ENCODE data around the gene HLA-DQA1.
A peak's percentile ranks its signal among the peaks of the same experiment; 100 is the strongest.
"Not testable (repeated sequence)": the region's sequence is repeated elsewhere in the genome, so short reads cannot be mapped to it uniquely, and the experiment has no call there.

HLA-DQA1 gene

GRCh38 chr6:32617751-32618150 is 19.5 kb upstream of the HLA-DQA1 start:
- FAIRE-seq = no peak
- DNase-seq (ENCODE audit: insufficient read length, low spot score) = no peak
- no peak for TF ChIP-seq POLR2AphosphoS5 (IDR thresholded peaks at IDR 0.05; ENCODE audit: low read depth, low read length)
- TF ChIP-seq SPI1 (IDR thresholded peaks at IDR 0.05; ENCODE audit: low read depth, low read length) = no peak
- TF ChIP-seq TAF1 (IDR thresholded peaks at IDR 0.05; ENCODE audit: low read depth, low read length) = no peak
- TF ChIP-seq POU2F2 (IDR thresholded peaks at IDR 0.05; ENCODE audit: low read depth, low read length) = no peak
- no peak for TF ChIP-seq PAX5 (IDR thresholded peaks at IDR 0.05; ENCODE audit: insufficient read depth, low read length, severe bottlenecking)
- no peak for TF ChIP-seq POLR2A (IDR thresholded peaks at IDR 0.05; ENCODE audit: low read depth, low read length)

GRCh38 chr6:32621372-32621771 is 15.8 kb upstream of the HLA-DQA1 start:
- DNase-seq (ENCODE audit: insufficient read length, low spot score) (no peak), FAIRE-seq (no peak)
- TF ChIP-seq TAF1 (IDR thresholded peaks at IDR 0.05; ENCODE audit: low read depth, low read length) (0 out of 2 replicates have a peak, but pooled peaks have one; percentile 35), POLR2AphosphoS5 (IDR thresholded peaks at IDR 0.05; ENCODE audit: low read depth, low read length) (peak; percentile 93), POLR2A (IDR thresholded peaks at IDR 0.05; ENCODE audit: low read depth, low read length) (peak; percentile 97), POU2F2 (IDR thresholded peaks at IDR 0.05; ENCODE audit: low read depth, low read length) (no peak; the same call in none of the 2 replicates)

- peak; percentile 96 for FAIRE-seq
- peak; percentile 20 for DNase-seq (ENCODE audit: insufficient read length, low spot score)
- peak; percentile 44 for TF ChIP-seq POLR2A (IDR thresholded peaks at IDR 0.05; ENCODE audit: low read depth, low read length)
- TF ChIP-seq TAF1 (IDR thresholded peaks at IDR 0.05; ENCODE audit: low read depth, low read length) = peak; percentile 78
- peak; percentile 96 for TF ChIP-seq POU2F2 (IDR thresholded peaks at IDR 0.05; ENCODE audit: low read depth, low read length)
- peak; percentile 66 for TF ChIP-seq SPI1 (IDR thresholded peaks at IDR 0.05; ENCODE audit: low read depth, low read length)
- no peak for TF ChIP-seq PAX5 (IDR thresholded peaks at IDR 0.05; ENCODE audit: insufficient read depth, low read length, severe bottlenecking)
- peak; percentile 89 for TF ChIP-seq POLR2AphosphoS5 (IDR thresholded peaks at IDR 0.05; ENCODE audit: low read depth, low read length)
Measured at GRCh38 chr6:32622545-32623401, 14.4 kb upstream of the HLA-DQA1 start.

GRCh38 chr6:32623693-32624092 is 13.5 kb upstream of the HLA-DQA1 start:
- TF ChIP-seq POLR2A (IDR thresholded peaks at IDR 0.05; ENCODE audit: low read depth, low read length) (peak; percentile 71), POU2F2 (IDR thresholded peaks at IDR 0.05; ENCODE audit: low read depth, low read length) (peak; percentile 62), TAF1 (IDR thresholded peaks at IDR 0.05; ENCODE audit: low read depth, low read length) (peak; percentile 54), POLR2AphosphoS5 (IDR thresholded peaks at IDR 0.05; ENCODE audit: low read depth, low read length) (peak; percentile 69), PAX5 (IDR thresholded peaks at IDR 0.05; ENCODE audit: insufficient read depth, low read length, severe bottlenecking) (no peak), SPI1 (IDR thresholded peaks at IDR 0.05; ENCODE audit: low read depth, low read length) (peak; percentile 90)
- FAIRE-seq (peak; percentile 99), DNase-seq (ENCODE audit: insufficient read length, low spot score) (no peak)

- no peak for DNase-seq (ENCODE audit: insufficient read length, low spot score)
- no peak for TF ChIP-seq TAF1 (IDR thresholded peaks at IDR 0.05; ENCODE audit: low read depth, low read length)
- no peak for TF ChIP-seq POLR2A (IDR thresholded peaks at IDR 0.05; ENCODE audit: low read depth, low read length)
- no peak for TF ChIP-seq SPI1 (IDR thresholded peaks at IDR 0.05; ENCODE audit: low read depth, low read length)
- TF ChIP-seq POU2F2 (IDR thresholded peaks at IDR 0.05; ENCODE audit: low read depth, low read length) = no peak
- no peak for TF ChIP-seq POLR2AphosphoS5 (IDR thresholded peaks at IDR 0.05; ENCODE audit: low read depth, low read length)
- TF ChIP-seq PAX5 (IDR thresholded peaks at IDR 0.05; ENCODE audit: insufficient read depth, low read length, severe bottlenecking) = no peak
- no peak for FAIRE-seq
Measured at GRCh38 chr6:32624565-32624964, 12.6 kb upstream of the HLA-DQA1 start.

GRCh38 chr6:32625137-32625536 is 12.1 kb upstream of the HLA-DQA1 start:
- DNase-seq (ENCODE audit: insufficient read length, low spot score) (no peak), FAIRE-seq (peak; percentile 38)
- TF ChIP-seq PAX5 (IDR thresholded peaks at IDR 0.05; ENCODE audit: insufficient read depth, low read length, severe bottlenecking) (no peak), TAF1 (IDR thresholded peaks at IDR 0.05; ENCODE audit: low read depth, low read length) (no peak), SPI1 (IDR thresholded peaks at IDR 0.05; ENCODE audit: low read depth, low read length) (no peak), POLR2AphosphoS5 (IDR thresholded peaks at IDR 0.05; ENCODE audit: low read depth, low read length) (no peak), POLR2A (IDR thresholded peaks at IDR 0.05; ENCODE audit: low read depth, low read length) (no peak), POU2F2 (IDR thresholded peaks at IDR 0.05; ENCODE audit: low read depth, low read length) (no peak)

GRCh38 chr6:32627249-32627648 is 10.0 kb upstream of the HLA-DQA1 start:
- DNase-seq (ENCODE audit: insufficient read length, low spot score) (no peak), FAIRE-seq (peak; percentile 82)
- TF ChIP-seq TAF1 (IDR thresholded peaks at IDR 0.05; ENCODE audit: low read depth, low read length) = no peak
- TF ChIP-seq POLR2AphosphoS5 (IDR thresholded peaks at IDR 0.05; ENCODE audit: low read depth, low read length) = peak; percentile 4; the same call in 1 of the 2 replicates
- no peak for TF ChIP-seq PAX5 (IDR thresholded peaks at IDR 0.05; ENCODE audit: insufficient read depth, low read length, severe bottlenecking)
- peak; percentile 49; the same call in 1 of the 2 replicates for TF ChIP-seq POLR2A (IDR thresholded peaks at IDR 0.05; ENCODE audit: low read depth, low read length)
- no peak for TF ChIP-seq POU2F2 (IDR thresholded peaks at IDR 0.05; ENCODE audit: low read depth, low read length)
- TF ChIP-seq SPI1 (IDR thresholded peaks at IDR 0.05; ENCODE audit: low read depth, low read length) = no peak

- TF ChIP-seq POLR2AphosphoS5 (IDR thresholded peaks at IDR 0.05; ENCODE audit: low read depth, low read length) = no peak; the same call in 1 of the 2 replicates
- TF ChIP-seq SPI1 (IDR thresholded peaks at IDR 0.05; ENCODE audit: low read depth, low read length) = no peak
- TF ChIP-seq POLR2A (IDR thresholded peaks at IDR 0.05; ENCODE audit: low read depth, low read length) = peak; percentile 49; the same call in 1 of the 2 replicates
- no peak for TF ChIP-seq PAX5 (IDR thresholded peaks at IDR 0.05; ENCODE audit: insufficient read depth, low read length, severe bottlenecking)
- no peak for TF ChIP-seq POU2F2 (IDR thresholded peaks at IDR 0.05; ENCODE audit: low read depth, low read length)
- peak; percentile 38; the same call in 1 of the 2 replicates for TF ChIP-seq TAF1 (IDR thresholded peaks at IDR 0.05; ENCODE audit: low read depth, low read length)
- FAIRE-seq (peak; percentile 84), DNase-seq (ENCODE audit: insufficient read length, low spot score) (no peak)
Measured at GRCh38 chr6:32627831-32628230, 9.4 kb upstream of the HLA-DQA1 start.

GRCh38 chr6:32629793-32630192 is 7.4 kb upstream of the HLA-DQA1 start:
- DNase-seq (ENCODE audit: insufficient read length, low spot score); FAIRE-seq: not testable (repeated sequence)
